Fibroblast of pulmonary artery (primary cell): ENCODE measurements around the gene CA10.

Source experiments
- DNase-seq: peaks from one replicate; pipeline ENCODE4 v3.0.0-alpha.2; 2010; ENCODE audit warnings: low read depth
- H3K4me3 ChIP-seq: replicated peaks from 2 replicates; pipeline ENCODE4 v1.5.1; 2011; ENCODE audit warnings: low read depth, mild to moderate bottlenecking, control low read depth, low read length, moderate library complexity
- TF ChIP-seq, protein P1 (sequence below): IDR thresholded peaks from 2 replicates; pipeline ENCODE4 v1.5.1; 2011; ENCODE audit warnings: mild to moderate bottlenecking, control low read depth, low read length, inconsistent platforms; ENCODE audit errors: missing control alignments

CA10 gene

GRCh38 chr17:51662204-51663056 is 496.1 kb downstream of the CA10 start:
- DNase-seq = no peak
- no peak overlapping the region for H3K4me3 ChIP-seq
- TF ChIP-seq, protein P1, sequence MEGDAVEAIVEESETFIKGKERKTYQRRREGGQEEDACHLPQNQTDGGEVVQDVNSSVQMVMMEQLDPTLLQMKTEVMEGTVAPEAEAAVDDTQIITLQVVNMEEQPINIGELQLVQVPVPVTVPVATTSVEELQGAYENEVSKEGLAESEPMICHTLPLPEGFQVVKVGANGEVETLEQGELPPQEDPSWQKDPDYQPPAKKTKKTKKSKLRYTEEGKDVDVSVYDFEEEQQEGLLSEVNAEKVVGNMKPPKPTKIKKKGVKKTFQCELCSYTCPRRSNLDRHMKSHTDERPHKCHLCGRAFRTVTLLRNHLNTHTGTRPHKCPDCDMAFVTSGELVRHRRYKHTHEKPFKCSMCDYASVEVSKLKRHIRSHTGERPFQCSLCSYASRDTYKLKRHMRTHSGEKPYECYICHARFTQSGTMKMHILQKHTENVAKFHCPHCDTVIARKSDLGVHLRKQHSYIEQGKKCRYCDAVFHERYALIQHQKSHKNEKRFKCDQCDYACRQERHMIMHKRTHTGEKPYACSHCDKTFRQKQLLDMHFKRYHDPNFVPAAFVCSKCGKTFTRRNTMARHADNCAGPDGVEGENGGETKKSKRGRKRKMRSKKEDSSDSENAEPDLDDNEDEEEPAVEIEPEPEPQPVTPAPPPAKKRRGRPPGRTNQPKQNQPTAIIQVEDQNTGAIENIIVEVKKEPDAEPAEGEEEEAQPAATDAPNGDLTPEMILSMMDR = no peak

- H3K4me3 ChIP-seq = no peak overlapping the region
These were observed 497.1 kb downstream of the CA10 start for GRCh38 chr17:51661403-51661802.

GRCh38 chr17:51660266-51660665 is 498.2 kb downstream of the CA10 start:
- no peak for DNase-seq
- H3K4me3 ChIP-seq = no peak overlapping the region
- TF ChIP-seq, protein P1 = no peak

More at GRCh38 chr17:51661403-51661802, 497.1 kb downstream of the CA10 start:
- no peak for DNase-seq
- TF ChIP-seq, protein P1 = no peak

- TF ChIP-seq, protein P1 = no peak
- DNase-seq = no peak
These were observed 501.3 kb downstream of the CA10 start for GRCh38 chr17:51657224-51657623.

DNA sequence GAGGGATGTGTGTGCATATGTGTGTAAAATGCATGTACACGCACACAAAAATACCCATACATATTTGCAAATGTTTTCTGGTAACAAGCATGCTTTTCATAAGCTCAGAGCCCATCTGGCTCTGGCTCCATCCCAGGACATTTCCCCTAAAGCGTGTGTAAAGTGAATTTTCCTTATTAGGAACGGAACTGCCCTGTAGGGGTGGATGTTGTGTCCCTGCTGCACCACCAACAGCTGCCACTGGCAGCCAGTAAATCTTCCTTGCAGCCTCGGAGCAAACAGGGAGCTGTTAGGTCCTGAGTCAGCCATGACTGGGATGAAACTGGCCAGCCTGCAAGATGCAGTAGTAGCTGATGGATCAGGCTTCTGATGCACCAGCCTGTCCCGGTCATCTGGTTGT is 504.6 kb downstream of the CA10 start:
- TF ChIP-seq, protein P1 = no peak
- DNase-seq = no peak
- H3K4me3 ChIP-seq = no peak overlapping the region

More at GRCh38 chr17:51657224-51657623, 501.3 kb downstream of the CA10 start:
- H3K4me3 ChIP-seq = no peak overlapping the region

DNA sequence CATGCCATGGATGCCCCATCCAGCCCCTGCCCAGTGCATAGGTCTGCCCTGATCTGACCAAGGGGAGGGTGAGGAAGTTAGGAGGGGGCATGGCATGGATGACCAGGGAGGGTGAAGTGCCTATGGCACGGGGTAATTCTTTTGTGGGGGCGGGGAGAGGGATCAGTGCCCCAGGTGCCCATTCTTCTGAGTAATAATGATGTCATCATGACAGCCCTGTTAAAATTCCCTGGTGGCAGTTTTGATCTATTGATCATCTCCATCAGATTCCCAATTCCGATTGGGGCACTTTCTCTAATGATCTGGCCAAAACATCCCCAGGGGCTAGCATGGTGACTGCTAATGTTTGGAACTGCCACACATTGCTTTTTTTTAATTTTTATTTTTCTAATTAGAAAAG is 506.0 kb downstream of the CA10 start:
- no peak for DNase-seq
- TF ChIP-seq, protein P1 = no peak
- H3K4me3 ChIP-seq = no peak overlapping the region
